ENCODE results near the gene CEACAM5.

GRCh38 chr19:41705393-41706174 lies 2.8 kb upstream of the CEACAM5 start:
- no peak for TF ChIP-seq CTCF (IDR thresholded peaks at IDR 0.05; ENCODE audit: low read length)
- TF ChIP-seq EZH2 (IDR thresholded peaks at IDR 0.05; ENCODE audit: borderline replicate concordance, low read length), result no peak
